ENCODE data around the gene EIPR1. TPM values are rescaled to one million over a fixed set of nuclear protein-coding genes. Genes with fewer than 3 reads are reported as not detected.

Gene EIPR1
- total RNA-seq, 1 donor from 2014 or later, result 27.9 TPM

DNA sequence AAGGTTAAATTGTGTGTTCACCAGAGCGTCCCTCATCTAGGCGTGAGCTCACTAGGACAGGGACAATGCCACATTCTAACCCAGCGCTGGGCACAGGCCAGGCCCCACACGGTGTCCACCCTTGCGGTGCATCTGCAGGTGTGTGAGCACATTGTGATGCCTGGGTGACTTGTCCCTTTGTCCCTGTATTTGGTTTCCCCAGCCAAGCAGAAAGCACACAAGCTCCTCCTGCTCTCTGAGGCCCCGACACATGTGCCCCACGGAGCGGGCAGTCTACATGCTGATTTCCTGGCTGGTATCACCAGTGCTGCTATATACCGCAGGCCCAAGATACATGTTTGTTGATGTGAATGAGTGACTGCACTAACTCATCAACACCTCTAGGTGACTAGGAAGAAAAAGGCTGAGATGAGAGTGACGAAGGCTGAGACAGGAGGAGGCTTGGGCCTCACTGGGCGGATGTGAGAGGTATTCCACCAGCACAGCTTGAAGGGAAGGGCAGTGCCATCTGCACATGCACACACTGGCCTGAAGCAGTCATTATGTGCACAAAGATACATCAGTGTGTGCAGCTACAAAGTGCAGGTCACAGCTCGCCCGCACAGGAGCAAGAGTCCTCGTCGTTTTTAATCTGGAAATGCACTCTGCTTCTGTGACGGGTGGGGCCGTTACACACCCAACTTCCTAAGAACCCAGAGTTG lies 205.9 kb downstream of the EIPR1 start:
- H3K4me1 Mint-ChIP-seq, result peaks cover 20% of the 10 kb centered on the region
- no peak overlapping the region for H3K4me3 Mint-ChIP-seq
- no peaks in the 10 kb centered on the region for H3K9me3 Mint-ChIP-seq
- H3K27ac Mint-ChIP-seq, result no peak overlapping the region
- H3K27me3 Mint-ChIP-seq (ENCODE audit: low read depth), result no peaks in the 10 kb centered on the region
- H3K36me3 Mint-ChIP-seq, result peaks cover 6% of the 10 kb centered on the region
- DNase-seq (ENCODE audit: low spot score in 2 of 2, unreplicated experiment in 2 of 2), result no peak
- TF ChIP-seq, protein P1, sequence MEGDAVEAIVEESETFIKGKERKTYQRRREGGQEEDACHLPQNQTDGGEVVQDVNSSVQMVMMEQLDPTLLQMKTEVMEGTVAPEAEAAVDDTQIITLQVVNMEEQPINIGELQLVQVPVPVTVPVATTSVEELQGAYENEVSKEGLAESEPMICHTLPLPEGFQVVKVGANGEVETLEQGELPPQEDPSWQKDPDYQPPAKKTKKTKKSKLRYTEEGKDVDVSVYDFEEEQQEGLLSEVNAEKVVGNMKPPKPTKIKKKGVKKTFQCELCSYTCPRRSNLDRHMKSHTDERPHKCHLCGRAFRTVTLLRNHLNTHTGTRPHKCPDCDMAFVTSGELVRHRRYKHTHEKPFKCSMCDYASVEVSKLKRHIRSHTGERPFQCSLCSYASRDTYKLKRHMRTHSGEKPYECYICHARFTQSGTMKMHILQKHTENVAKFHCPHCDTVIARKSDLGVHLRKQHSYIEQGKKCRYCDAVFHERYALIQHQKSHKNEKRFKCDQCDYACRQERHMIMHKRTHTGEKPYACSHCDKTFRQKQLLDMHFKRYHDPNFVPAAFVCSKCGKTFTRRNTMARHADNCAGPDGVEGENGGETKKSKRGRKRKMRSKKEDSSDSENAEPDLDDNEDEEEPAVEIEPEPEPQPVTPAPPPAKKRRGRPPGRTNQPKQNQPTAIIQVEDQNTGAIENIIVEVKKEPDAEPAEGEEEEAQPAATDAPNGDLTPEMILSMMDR (IDR thresholded peaks at IDR 0.05; ENCODE audit: unreplicated experiment), result no peak

DNA sequence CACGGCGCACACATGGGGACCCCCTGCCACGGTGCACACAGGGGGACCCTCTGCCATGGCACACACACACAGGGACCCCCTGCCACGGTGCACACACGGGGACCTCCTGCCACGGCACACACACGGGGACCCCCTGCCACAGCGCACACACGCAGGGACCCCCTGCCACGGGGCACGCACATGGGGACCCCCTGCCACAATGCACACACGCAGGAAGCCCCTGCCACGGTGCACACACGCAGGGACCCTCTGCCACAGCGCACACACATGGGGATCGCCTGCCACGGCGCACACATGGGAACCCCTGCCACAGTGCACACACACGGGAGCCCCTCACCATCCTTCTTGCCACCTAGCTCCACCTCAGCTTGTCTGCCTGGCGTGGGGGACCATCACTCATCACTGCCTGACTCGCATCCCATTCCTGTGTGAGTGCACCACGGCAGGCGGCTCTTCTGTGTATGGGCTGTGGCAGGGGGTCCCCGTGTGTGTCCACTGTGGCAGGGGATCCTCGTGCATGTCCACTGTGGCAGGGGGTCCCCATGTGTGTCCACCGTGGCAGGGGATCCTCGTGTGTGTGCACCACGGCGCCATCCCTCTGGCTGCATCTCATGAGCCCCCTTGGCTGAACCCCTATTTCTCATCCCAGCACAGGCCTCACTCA lies 206.7 kb downstream of the EIPR1 start:
- no peak overlapping the region for H3K4me3 Mint-ChIP-seq
- H3K4me1 Mint-ChIP-seq, result peaks cover 20% of the 10 kb centered on the region
- TF ChIP-seq, protein P1 (IDR thresholded peaks at IDR 0.05; ENCODE audit: unreplicated experiment), result no peak
- DNase-seq (ENCODE audit: low spot score in 2 of 2, unreplicated experiment in 2 of 2), result no peak
- peaks cover 6% of the 10 kb centered on the region for H3K36me3 Mint-ChIP-seq
- H3K27ac Mint-ChIP-seq, result no peak overlapping the region
- H3K9me3 Mint-ChIP-seq, result no peaks in the 10 kb centered on the region
- no peaks in the 10 kb centered on the region for H3K27me3 Mint-ChIP-seq (ENCODE audit: low read depth)

DNA sequence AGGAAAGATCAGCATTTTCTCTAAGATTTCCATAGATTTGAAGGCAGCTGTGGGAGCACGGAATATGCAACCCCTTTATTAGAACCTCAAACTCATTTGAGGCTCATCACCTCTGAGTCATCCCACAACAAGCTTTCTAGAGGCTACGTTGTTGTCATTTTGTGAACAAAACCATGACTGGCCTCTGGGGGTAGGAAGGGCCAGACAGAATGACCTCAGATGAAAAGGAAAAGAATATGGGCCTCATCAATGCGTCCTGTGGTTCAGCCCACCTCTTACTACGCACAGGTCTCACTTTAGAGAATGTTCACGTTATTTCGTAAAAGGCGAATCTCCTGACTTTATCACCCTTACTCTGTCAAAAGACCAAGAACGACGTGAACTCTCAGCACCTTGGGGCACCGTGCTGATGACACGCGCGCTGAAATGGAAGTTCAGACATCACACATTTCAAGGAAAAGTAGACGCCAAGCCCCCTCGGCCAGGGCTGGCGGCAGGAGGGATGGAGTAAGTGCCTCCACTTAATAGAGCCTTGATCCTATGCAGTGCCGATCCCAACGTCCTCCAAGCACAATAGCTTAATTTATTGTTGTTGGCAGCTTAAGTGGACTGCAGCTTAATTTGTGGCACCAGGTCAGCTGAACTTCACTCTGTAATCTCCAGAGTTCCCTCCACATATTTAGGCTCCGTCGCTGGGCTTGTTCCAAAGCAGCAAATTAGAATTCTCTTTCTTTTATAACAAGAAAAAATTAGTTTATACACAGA lies 208.3 kb downstream of the EIPR1 start:
- DNase-seq (ENCODE audit: low spot score in 2 of 2, unreplicated experiment in 2 of 2), result no peak
- Mint-ChIP-seq H3K9me3 (peaks cover 10% of the 10 kb centered on the region), H3K4me1 (peaks cover 20% of the 10 kb centered on the region), H3K4me3 (no peak overlapping the region), H3K27ac (no peak overlapping the region), H3K36me3 (peaks cover 13% of the 10 kb centered on the region), H3K27me3 (ENCODE audit: low read depth) (no peaks in the 10 kb centered on the region)
- TF ChIP-seq, protein P1 (IDR thresholded peaks at IDR 0.05; ENCODE audit: unreplicated experiment), result no peak

DNA sequence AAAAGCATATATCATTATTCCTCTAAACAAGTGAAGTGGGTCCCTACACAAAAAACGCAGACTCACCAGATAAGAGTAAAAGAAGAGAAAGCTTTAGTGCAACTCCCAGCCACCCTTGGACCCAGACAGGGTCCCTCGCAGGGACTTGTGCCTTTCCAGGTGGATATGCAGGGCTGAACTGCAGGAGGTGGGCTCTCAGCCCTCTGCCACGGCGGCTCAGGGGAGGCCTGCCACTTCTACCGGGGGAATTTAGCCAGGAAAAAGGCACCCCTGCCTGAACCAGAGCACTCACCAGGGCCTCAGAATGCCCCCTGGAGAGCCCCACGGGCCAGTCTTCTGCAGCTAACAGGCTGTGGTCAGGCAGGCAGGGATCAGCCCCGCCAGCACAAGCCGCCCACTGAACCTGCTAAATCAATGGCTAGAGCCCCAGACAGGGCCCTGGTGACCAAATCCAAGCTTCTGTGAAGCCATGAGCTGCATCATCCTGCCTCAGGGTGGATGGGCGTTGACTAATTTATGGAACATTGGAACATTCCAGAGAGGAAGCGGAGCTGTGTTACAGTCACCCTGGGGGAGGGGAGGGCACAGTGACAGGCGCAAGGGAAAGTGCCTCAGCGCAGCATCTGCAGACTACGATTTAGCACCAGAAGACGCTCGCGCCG lies 209.3 kb downstream of the EIPR1 start:
- Mint-ChIP-seq H3K27me3 (ENCODE audit: low read depth) (no peaks in the 10 kb centered on the region), H3K4me1 (peaks cover 20% of the 10 kb centered on the region), H3K27ac (peak overlapping the region; percentile 38), H3K4me3 (no peak overlapping the region), H3K36me3 (peaks cover 22% of the 10 kb centered on the region), H3K9me3 (peaks cover 19% of the 10 kb centered on the region)
- TF ChIP-seq, protein P1 (IDR thresholded peaks at IDR 0.05; ENCODE audit: unreplicated experiment), result no peak
- no peak for DNase-seq (ENCODE audit: low spot score in 2 of 2, unreplicated experiment in 2 of 2)

DNA sequence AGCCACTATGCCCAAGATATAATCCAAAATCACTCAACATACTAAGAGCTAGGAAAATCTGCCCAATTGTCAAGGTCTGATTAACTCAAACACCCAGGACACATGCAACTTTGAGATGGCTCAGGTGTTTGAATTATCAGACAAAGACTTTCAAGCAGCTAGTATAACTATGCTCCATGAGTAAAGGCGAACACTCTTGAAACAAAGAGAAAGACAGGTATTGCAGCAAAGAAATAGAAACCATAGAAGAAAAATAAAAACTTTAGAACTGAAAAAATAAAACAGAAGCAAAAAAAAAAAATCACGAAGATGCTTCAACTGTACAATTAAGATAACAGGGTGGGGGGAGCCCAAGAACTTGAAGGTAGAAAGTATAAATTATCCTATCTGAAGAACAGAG lies 214.2 kb downstream of the EIPR1 start:
- H3K27me3 Mint-ChIP-seq (ENCODE audit: low read depth), result no peaks in the 10 kb centered on the region
- no peak overlapping the region for H3K27ac Mint-ChIP-seq
- peaks cover 5% of the 10 kb centered on the region for H3K4me1 Mint-ChIP-seq
- TF ChIP-seq, protein P1 (IDR thresholded peaks at IDR 0.05; ENCODE audit: unreplicated experiment), result no peak
- H3K9me3 Mint-ChIP-seq, result peaks cover 26% of the 10 kb centered on the region
- H3K4me3 Mint-ChIP-seq, result no peak overlapping the region
- no peak for DNase-seq (ENCODE audit: low spot score in 2 of 2, unreplicated experiment in 2 of 2)
- H3K36me3 Mint-ChIP-seq, result peaks cover 37% of the 10 kb centered on the region

Measured in mesothelial cell of epicardium (in vitro differentiated cells).